ENCODE results near the gene SYNJ2. TPM values are rescaled to one million over a fixed set of nuclear protein-coding genes. Genes with fewer than 3 reads are reported as not detected.

SYNJ2 gene
- total and polyA plus RNA-seq, 7 experiments from 2014 or later: 12.0 to 36.6 (median 22.5) TPM

DNA sequence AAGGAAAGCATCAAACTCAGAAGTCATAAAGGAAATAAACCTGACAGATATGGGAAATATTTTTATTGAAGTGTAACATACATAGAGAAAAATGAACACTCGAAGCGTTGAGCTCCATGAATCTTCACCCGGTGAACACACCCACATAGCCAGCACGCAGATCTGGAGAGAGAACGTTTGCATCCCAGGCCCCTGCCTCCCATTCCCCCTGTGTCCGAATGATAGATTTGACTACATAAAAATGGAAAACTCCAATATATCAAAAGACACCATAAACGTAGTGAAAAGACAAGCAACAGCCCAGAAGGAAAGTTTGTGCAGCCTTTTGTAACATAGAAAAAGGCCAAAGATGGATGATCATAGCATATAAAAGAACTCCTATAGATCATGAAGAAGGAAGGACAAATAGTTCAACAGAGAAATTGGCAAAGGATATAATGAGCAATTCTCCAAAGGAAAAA, 17.1 kb downstream of the SYNJ2 start:
- H3K27ac Mint-ChIP-seq: peak overlapping the region in 5 of 9 donors; percentile 18 to 67 (median 60)
- peaks cover 0 to 21% of the 10 kb centered on the region in 2 donors for H3K4me1 ChIP-seq (ENCODE audit: control insufficient read depth in 2 of 2, insufficient read depth in 2 of 2, low read length in 2 of 2)
- H3K27me3 ChIP-seq (ENCODE audit: control insufficient read depth in 2 of 2, insufficient read depth in 2 of 2, low read length in 2 of 2): no peaks in the 10 kb centered on the region
- DNase-seq (no peak), ATAC-seq (no peak)
- H3K27me3 Mint-ChIP-seq: no peaks in the 10 kb centered on the region
- peaks cover 0 to 1% (median 0%) of the 10 kb centered on the region in 11 donors for H3K9me3 Mint-ChIP-seq
- peaks cover 7 to 26% (median 11%) of the 10 kb centered on the region in 5 donors for H3K36me3 Mint-ChIP-seq
- intact Hi-C loops (cut with micrococcal nuclease): no loop called here
- peaks cover 26 to 83% (median 77%) of the 10 kb centered on the region in 7 donors for H3K4me1 Mint-ChIP-seq
- no peak overlapping the region for H3K27ac ChIP-seq (ENCODE audit: low read depth, low read length)
- no peaks in the 10 kb centered on the region for H3K9me3 ChIP-seq (ENCODE audit: control insufficient read depth in 2 of 3, low read length in 3 of 3)
- ChIA-PET CTCF (interaction anchor here (0.6 to 1.2 kb wide), 2 partner anchors 27 to 184 kb away, joined by 3 to 4 read pairs; no protein-coding TSS in a partner anchor), POLR2A (no interaction called here)
- H3K36me3 ChIP-seq (ENCODE audit: control insufficient read depth in 2 of 3, insufficient read depth in 3 of 3, low read length in 3 of 3): peaks cover 0 to 6% (median 2%) of the 10 kb centered on the region in 3 experiments
- H3K4me3 ChIP-seq (ENCODE audit: low read length): no peak overlapping the region
- H3K4me3 Mint-ChIP-seq: no peak overlapping the region

DNA sequence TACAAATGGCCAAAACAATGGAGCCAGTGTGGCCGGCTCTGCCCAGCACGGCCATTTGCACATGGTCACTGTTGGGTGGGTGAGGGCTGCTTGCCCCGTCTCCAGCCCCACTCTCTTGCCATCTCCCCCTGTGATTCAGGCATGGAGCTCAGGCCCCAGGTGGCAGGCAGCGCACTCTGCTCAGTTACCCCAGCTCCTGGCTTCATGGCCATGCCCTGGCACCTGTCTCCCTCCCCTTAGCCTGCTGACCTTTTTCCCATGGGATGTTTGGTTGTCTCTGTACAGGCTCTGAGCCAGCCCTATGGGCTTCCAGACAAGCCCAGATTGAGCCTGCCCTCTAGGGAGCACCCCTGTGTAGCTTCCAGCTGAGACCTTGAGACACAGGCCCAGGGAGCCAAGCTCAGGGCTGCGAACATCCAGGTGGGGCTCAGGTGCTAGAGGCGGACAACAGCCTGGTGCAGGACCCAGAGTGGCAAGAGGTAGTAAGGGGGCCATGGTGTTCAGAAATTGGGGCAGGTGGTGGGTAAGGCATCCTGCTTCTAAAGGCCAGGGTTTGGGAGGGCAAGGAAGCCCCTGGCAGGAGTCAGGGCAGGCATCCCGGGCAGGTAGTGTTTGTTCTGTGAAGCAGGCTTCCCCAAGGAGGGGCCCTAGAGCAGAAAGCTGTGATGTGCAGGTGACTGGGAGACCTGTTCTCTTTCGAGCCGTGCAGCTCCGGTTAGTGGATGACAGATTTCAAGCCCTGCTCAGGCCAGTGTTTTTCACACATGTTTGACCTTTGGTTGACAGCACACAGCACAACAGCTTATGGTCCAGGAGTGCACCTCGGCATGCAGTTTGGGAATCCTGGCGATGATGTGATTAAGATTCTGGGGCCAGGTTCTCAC, 17.7 kb downstream of the SYNJ2 start:
- Histone ChIP-seq H3K4me1 (ENCODE audit: control insufficient read depth in 2 of 2, insufficient read depth in 2 of 2, low read length in 2 of 2) (peaks cover 0 to 22% of the 10 kb centered on the region in 2 donors), H3K36me3 (ENCODE audit: control insufficient read depth in 2 of 3, insufficient read depth in 3 of 3, low read length in 3 of 3) (peaks cover 0 to 6% (median 2%) of the 10 kb centered on the region in 3 experiments), H3K27me3 (ENCODE audit: control insufficient read depth in 2 of 2, insufficient read depth in 2 of 2, low read length in 2 of 2) (no peaks in the 10 kb centered on the region), H3K9me3 (ENCODE audit: control insufficient read depth in 2 of 3, low read length in 3 of 3) (no peaks in the 10 kb centered on the region), H3K27ac (ENCODE audit: low read depth, low read length) (no peak overlapping the region), H3K4me3 (ENCODE audit: low read length) (no peak overlapping the region)
- H3K36me3 Mint-ChIP-seq: peaks cover 7 to 30% (median 11%) of the 10 kb centered on the region in 5 donors
- peaks cover 30 to 83% (median 77%) of the 10 kb centered on the region in 7 donors for H3K4me1 Mint-ChIP-seq
- CTCF ChIA-PET: interaction anchor here (1.2 kb wide), 1 partner anchor 26 kb away, joined by 4 read pairs; no protein-coding TSS in a partner anchor
- no peaks in the 10 kb centered on the region for H3K27me3 Mint-ChIP-seq
- no peak overlapping the region for H3K4me3 Mint-ChIP-seq
- POLR2A ChIA-PET: interaction anchor here (1.9 kb wide), 1 partner anchor 9 kb away, joined by 5 read pairs; no protein-coding TSS in a partner anchor
- H3K9me3 Mint-ChIP-seq: peaks cover 0 to 1% (median 0%) of the 10 kb centered on the region in 11 donors
- no peak for DNase-seq
- no peak for ATAC-seq
- intact Hi-C loops (cut with micrococcal nuclease): no loop called here
- peak overlapping the region in 8 of 9 donors; percentile 36 to 84 (median 59) for H3K27ac Mint-ChIP-seq

DNA sequence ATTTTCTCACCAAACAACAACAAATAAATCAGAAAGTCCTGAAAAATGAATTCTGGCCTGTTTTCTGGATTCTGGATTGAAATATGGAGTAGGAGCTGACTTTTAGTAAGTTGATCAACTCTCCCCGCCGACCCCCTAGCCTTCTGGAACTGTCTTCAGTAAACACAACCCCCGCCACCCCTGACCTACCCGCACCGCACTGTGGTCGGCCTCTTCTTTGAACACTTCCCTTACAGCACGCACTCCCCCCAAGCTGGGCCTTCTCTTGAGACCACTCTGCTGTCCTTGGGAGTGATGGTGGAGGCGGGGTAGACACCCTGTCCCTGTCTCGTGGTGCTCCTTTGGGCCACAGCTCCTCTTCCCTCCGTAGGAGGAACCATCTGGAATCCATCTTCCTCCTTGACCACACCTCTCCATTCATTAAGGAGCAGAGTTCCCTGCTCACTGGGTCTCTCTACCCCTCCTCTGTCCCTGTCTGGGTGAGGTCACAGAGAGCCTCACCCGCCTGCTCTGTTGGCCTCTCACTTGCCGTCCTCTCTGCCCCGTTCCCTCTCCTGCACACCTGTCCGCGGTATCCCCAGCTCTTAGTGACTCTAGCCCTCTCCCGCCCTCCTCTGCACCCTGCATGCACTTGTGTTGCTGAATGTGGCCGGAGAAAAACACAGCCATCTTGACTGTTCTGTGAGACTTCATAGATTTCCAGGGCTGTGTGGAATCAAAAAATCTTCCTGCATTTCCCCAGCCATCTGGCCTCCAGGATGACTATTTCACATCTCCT, 19.1 kb downstream of the SYNJ2 start:
- Mint-ChIP-seq H3K27ac (peak overlapping the region in 5 of 9 donors; percentile 26 to 84 (median 68)), H3K4me1 (peaks cover 30 to 82% (median 74%) of the 10 kb centered on the region in 7 donors), H3K9me3 (peaks cover 0 to 1% (median 0%) of the 10 kb centered on the region in 11 donors), H3K27me3 (no peaks in the 10 kb centered on the region), H3K36me3 (peaks cover 7 to 30% (median 11%) of the 10 kb centered on the region in 5 donors), H3K4me3 (peak overlapping the region in 1 of 10 donors; percentile 51)
- intact Hi-C loops (cut with micrococcal nuclease): no loop called here
- H3K4me3 ChIP-seq (ENCODE audit: low read length): no peak overlapping the region
- H3K27ac ChIP-seq (ENCODE audit: low read depth, low read length): no peak overlapping the region
- no peak for DNase-seq
- H3K27me3 ChIP-seq (ENCODE audit: control insufficient read depth in 2 of 2, insufficient read depth in 2 of 2, low read length in 2 of 2): no peaks in the 10 kb centered on the region
- ATAC-seq: no peak
- H3K36me3 ChIP-seq (ENCODE audit: control insufficient read depth in 2 of 3, insufficient read depth in 3 of 3, low read length in 3 of 3): peaks cover 0 to 6% (median 2%) of the 10 kb centered on the region in 3 experiments
- H3K9me3 ChIP-seq (ENCODE audit: control insufficient read depth in 2 of 3, low read length in 3 of 3): no peaks in the 10 kb centered on the region
- ChIA-PET CTCF (interaction anchor here (1.1 kb wide), 1 partner anchor 25 kb away, joined by 3 read pairs; no protein-coding TSS in a partner anchor), POLR2A (interaction anchor here (1.9 kb wide), 1 partner anchor 10 kb away, joined by 5 read pairs; no protein-coding TSS in a partner anchor)
- peaks cover 0 to 22% of the 10 kb centered on the region in 2 donors for H3K4me1 ChIP-seq (ENCODE audit: control insufficient read depth in 2 of 2, insufficient read depth in 2 of 2, low read length in 2 of 2)

GRCh38 chr6:158002249-158002950, 20.7 kb downstream of the SYNJ2 start:
- ChIA-PET POLR2A (interaction anchor here (1.3 to 1.4 kb wide), 2 partner anchors 9 to 20 kb away, joined by 4 to 6 read pairs; no protein-coding TSS in a partner anchor), CTCF (interaction anchor here (1.0 to 1.7 kb wide), 2 partner anchors 24 to 56 kb away, joined by 3 to 6 read pairs; no protein-coding TSS in a partner anchor)
- Mint-ChIP-seq H3K36me3 (peaks cover 7 to 34% (median 7%) of the 10 kb centered on the region in 5 donors), H3K4me3 (peak overlapping the region in 5 of 10 donors; percentile 2 to 49 (median 25)), H3K9me3 (peaks cover 0 to 3% (median 0%) of the 10 kb centered on the region in 11 donors), H3K27ac (peak overlapping the region; percentile 21 to 92 (median 79)), H3K27me3 (no peaks in the 10 kb centered on the region), H3K4me1 (peaks cover 33 to 78% (median 71%) of the 10 kb centered on the region in 7 donors)
- Histone ChIP-seq H3K4me1 (ENCODE audit: control insufficient read depth in 2 of 2, insufficient read depth in 2 of 2, low read length in 2 of 2) (peaks cover 0 to 27% of the 10 kb centered on the region in 2 donors), H3K27me3 (ENCODE audit: control insufficient read depth in 2 of 2, insufficient read depth in 2 of 2, low read length in 2 of 2) (no peaks in the 10 kb centered on the region), H3K27ac (ENCODE audit: low read depth, low read length) (peak overlapping the region; percentile 46), H3K9me3 (ENCODE audit: control insufficient read depth in 2 of 3, low read length in 3 of 3) (no peaks in the 10 kb centered on the region), H3K4me3 (ENCODE audit: low read length) (no peak overlapping the region), H3K36me3 (ENCODE audit: control insufficient read depth in 2 of 3, insufficient read depth in 3 of 3, low read length in 3 of 3) (peaks cover 0 to 6% (median 2%) of the 10 kb centered on the region in 3 experiments)
- DNase-seq (no peak), ATAC-seq (no peak)
- intact Hi-C loops (cut with micrococcal nuclease): no loop called here

DNA sequence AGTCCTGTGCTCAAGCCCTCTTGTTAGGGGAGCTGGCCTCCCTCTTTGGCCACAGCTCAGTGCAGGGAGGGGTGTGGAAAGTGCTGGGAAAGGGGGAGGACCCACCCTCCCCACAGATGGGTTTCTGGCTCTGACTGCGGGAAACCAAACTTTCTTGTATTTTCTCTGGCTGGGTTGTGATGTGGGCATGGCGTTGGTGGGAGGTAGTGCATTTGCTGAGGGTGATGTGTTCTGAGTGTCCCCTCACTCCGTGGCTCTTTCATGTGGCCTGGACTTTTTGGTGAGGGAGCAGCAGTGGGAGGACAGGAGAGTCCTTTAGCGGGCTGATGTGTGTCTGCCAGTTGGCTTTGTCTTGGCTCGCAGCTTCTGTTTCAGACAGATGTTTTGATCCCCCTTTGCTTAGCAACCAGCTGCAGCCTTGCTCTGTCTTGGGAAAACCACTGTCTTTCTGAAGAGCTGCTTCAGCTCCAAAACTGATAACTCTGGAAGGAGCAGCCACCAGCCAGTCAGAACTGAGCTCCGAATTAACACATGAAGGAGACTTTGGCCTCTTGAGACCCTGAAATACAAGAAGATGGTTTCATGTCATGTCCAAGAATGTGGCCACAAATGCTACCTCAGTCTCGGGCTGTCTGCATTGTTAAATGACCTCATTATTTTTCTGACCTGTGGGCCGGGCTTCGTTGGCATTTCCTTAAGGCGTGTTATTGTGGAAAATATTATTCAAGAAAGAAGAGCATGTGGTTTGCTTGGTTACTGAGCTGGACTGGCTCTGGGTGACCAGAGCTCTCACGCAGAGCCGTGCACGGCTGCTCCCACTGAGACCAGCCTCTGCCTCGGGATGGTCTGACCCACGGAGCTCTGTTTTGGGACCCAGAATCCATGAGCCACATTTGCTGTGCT, 21.5 kb downstream of the SYNJ2 start:
- Histone ChIP-seq H3K4me3 (ENCODE audit: low read length) (no peak overlapping the region), H3K36me3 (ENCODE audit: control insufficient read depth in 2 of 3, insufficient read depth in 3 of 3, low read length in 3 of 3) (peaks cover 0 to 6% (median 2%) of the 10 kb centered on the region in 3 experiments), H3K4me1 (ENCODE audit: control insufficient read depth in 2 of 2, insufficient read depth in 2 of 2, low read length in 2 of 2) (peaks cover 0 to 34% of the 10 kb centered on the region in 2 donors), H3K27me3 (ENCODE audit: control insufficient read depth in 2 of 2, insufficient read depth in 2 of 2, low read length in 2 of 2) (no peaks in the 10 kb centered on the region), H3K27ac (ENCODE audit: low read depth, low read length) (peak overlapping the region; percentile 46), H3K9me3 (ENCODE audit: control insufficient read depth in 2 of 3, low read length in 3 of 3) (no peaks in the 10 kb centered on the region)
- ChIA-PET POLR2A (interaction anchor here (0.9 to 1.4 kb wide), 3 partner anchors 10 to 21 kb away, joined by 3 to 6 read pairs (median 4); no protein-coding TSS in a partner anchor), CTCF (interaction anchor here (1.0 to 1.7 kb wide), 2 partner anchors 23 to 55 kb away, joined by 3 to 6 read pairs; no protein-coding TSS in a partner anchor)
- no peaks in the 10 kb centered on the region for H3K27me3 Mint-ChIP-seq
- H3K4me1 Mint-ChIP-seq: peaks cover 37 to 85% (median 75%) of the 10 kb centered on the region in 7 donors
- H3K36me3 Mint-ChIP-seq: peaks cover 7 to 34% (median 7%) of the 10 kb centered on the region in 5 donors
- peak; percentile 44 for ATAC-seq
- DNase-seq: peak in 1 of 9 donors; percentile 63
- H3K4me3 Mint-ChIP-seq: peak overlapping the region in 6 of 10 donors; percentile 2 to 57 (median 33)
- intact Hi-C loops (cut with micrococcal nuclease): no loop called here
- peaks cover 0 to 3% (median 0%) of the 10 kb centered on the region in 11 donors for H3K9me3 Mint-ChIP-seq
- peak overlapping the region; percentile 33 to 92 (median 79) for H3K27ac Mint-ChIP-seq
